HS-5 (cell line): Measurements from ENCODE around the gene IGLL1.

Experiments
- DNase-seq: peaks from one replicate; pipeline ENCODE4 v3.0.0-alpha.2; 2012; ENCODE audit warnings: low read depth

The IGLL1 gene

GRCh38 chr22:23527971-23528740, 51.9 kb downstream of the IGLL1 start:
- no peak for DNase-seq

- no peak for DNase-seq
These were observed 53.3 kb downstream of the IGLL1 start for GRCh38 chr22:23526596-23527316.

- DNase-seq = no peak
These were observed 54.6 kb downstream of the IGLL1 start for GRCh38 chr22:23525510-23525909.

- no peak for DNase-seq
These were observed 55.9 kb downstream of the IGLL1 start for GRCh38 chr22:23524226-23524625.

GRCh38 chr22:23523713-23524112, 56.4 kb downstream of the IGLL1 start:
- DNase-seq = no peak
